SK-N-SH treated with all-trans-retinoic acid at 6 μM for 48 hours (cell line): ENCODE data around the gene HIKESHI.

Experiments
- ATAC-seq: fragments of 200-7000 bp; cut with Tn5 transposase; 3 replicates; pipeline ENCODE4 v1.9.1; 2020; ENCODE audit warnings: mild to moderate bottlenecking, moderate library complexity
- ARNTL ChIP-seq: fragments of 450-650 bp; formaldehyde crosslinking; IDR thresholded peaks from 2 replicates; pipeline ENCODE4 v1.5.0; 2020; ENCODE audit warnings: low read depth, mild to moderate bottlenecking, moderate library complexity, borderline replicate concordance
- ESRRG ChIP-seq: fragments of 250-450 bp; sonication (Bioruptor Pico); IDR thresholded peaks from 2 replicates; pipeline ENCODE4 v1.6.1; 2021; ENCODE audit warnings: mild to moderate bottlenecking
- GLIS3 ChIP-seq: fragments of 250-450 bp; sonication (Bioruptor Pico); IDR thresholded peaks from 2 replicates; pipeline ENCODE4 v1.5.0; 2020; ENCODE audit warnings: mild to moderate bottlenecking, moderate library complexity
- ISL1 ChIP-seq: fragments of 250-450 bp; sonication (Bioruptor Pico); IDR thresholded peaks from 2 replicates; pipeline ENCODE4 v2.1.2; 2022; ENCODE audit warnings: mild to moderate bottlenecking, moderate library complexity
- OSR1 ChIP-seq: fragments of 250-450 bp; sonication (Bioruptor Pico); IDR thresholded peaks from 2 replicates; pipeline ENCODE4 v1.8.0; 2022; ENCODE audit warnings: moderate library complexity, mild to moderate bottlenecking, inconsistent platforms
- PPARA ChIP-seq: fragments of 250-450 bp; sonication (Bioruptor Pico); IDR thresholded peaks from 2 replicates; pipeline ENCODE4 v1.5.0; 2020; ENCODE audit warnings: mild to moderate bottlenecking, borderline replicate concordance
- RARB ChIP-seq: fragments of 250-450 bp; sonication (Bioruptor Pico); IDR thresholded peaks from 2 replicates; pipeline ENCODE4 v1.8.0; 2021; ENCODE audit warnings: mild to moderate bottlenecking, moderate library complexity
- SNAI2 ChIP-seq: fragments of 250-450 bp; sonication (Bioruptor Pico); IDR thresholded peaks from 2 replicates; pipeline ENCODE4 v1.5.0; 2020; ENCODE audit warnings: mild to moderate bottlenecking, moderate library complexity
- TCF4 ChIP-seq: fragments of 250-450 bp; sonication (Bioruptor Pico); IDR thresholded peaks from 2 replicates; pipeline ENCODE4 v1.8.0; 2021; ENCODE audit warnings: mild to moderate bottlenecking, moderate library complexity, borderline replicate concordance
- ZC3H10 ChIP-seq: fragments of 250-450 bp; sonication (Bioruptor Pico); IDR thresholded peaks from 2 replicates; pipeline ENCODE4 v1.5.1; 2021; ENCODE audit warnings: mild to moderate bottlenecking, moderate library complexity
- ZFP3 ChIP-seq: fragments of 250-450 bp; sonication (Bioruptor Pico); IDR thresholded peaks from 2 replicates; pipeline ENCODE4 v1.5.0; 2020; ENCODE audit warnings: mild to moderate bottlenecking, moderate library complexity
- ZFP30 ChIP-seq: fragments of 450-650 bp; formaldehyde crosslinking; IDR thresholded peaks from 2 replicates; pipeline ENCODE4 v1.5.0; 2022; ENCODE audit warnings: mild to moderate bottlenecking, moderate library complexity
- ZNF565 ChIP-seq: fragments of 450-650 bp; formaldehyde crosslinking; conservative IDR thresholded peaks from 2 replicates; pipeline ENCODE4 v1.5.0; 2020; ENCODE audit warnings: low read depth, mild to moderate bottlenecking, moderate library complexity
- ZNF70 ChIP-seq: fragments of 450-650 bp; formaldehyde crosslinking; IDR thresholded peaks from 2 replicates; pipeline ENCODE4 v1.5.0; 2020; ENCODE audit warnings: mild to moderate bottlenecking, moderate library complexity
- ZNF8 ChIP-seq: fragments of 450-650 bp; formaldehyde crosslinking; IDR thresholded peaks from 2 replicates; pipeline ENCODE4 v1.5.0; 2020; ENCODE audit warnings: mild to moderate bottlenecking, moderate library complexity
- TF ChIP-seq, protein P1 (sequence below): fragments of 250-450 bp; sonication (Bioruptor Pico); IDR thresholded peaks from 2 replicates; pipeline ENCODE4 v1.5.1; 2021; ENCODE audit warnings: mild to moderate bottlenecking, moderate library complexity
- TF ChIP-seq, protein P2 (sequence below): fragments of 250-450 bp; sonication (Bioruptor Pico); IDR thresholded peaks from 2 replicates; pipeline ENCODE4 v1.5.1; 2020; ENCODE audit warnings: low read depth, mild to moderate bottlenecking, moderate library complexity
- TF ChIP-seq, protein P3 (sequence below): fragments of 250-450 bp; sonication (Bioruptor Pico); IDR thresholded peaks from 2 replicates; pipeline ENCODE4 v1.8.0; 2021; ENCODE audit warnings: low read depth, mild to moderate bottlenecking, moderate library complexity, borderline replicate concordance
- TF ChIP-seq, protein P4 (sequence below): fragments of 250-450 bp; sonication (Bioruptor Pico); IDR thresholded peaks from 2 replicates; pipeline ENCODE4 v1.5.0; 2020; ENCODE audit warnings: mild to moderate bottlenecking, moderate library complexity
- TF ChIP-seq, protein P5 (sequence below): fragments of 250-450 bp; sonication (Bioruptor Pico); IDR thresholded peaks from 2 replicates; pipeline ENCODE4 v1.8.0; 2020; ENCODE audit warnings: mild to moderate bottlenecking, moderate library complexity, borderline replicate concordance

The HIKESHI gene

DNA sequence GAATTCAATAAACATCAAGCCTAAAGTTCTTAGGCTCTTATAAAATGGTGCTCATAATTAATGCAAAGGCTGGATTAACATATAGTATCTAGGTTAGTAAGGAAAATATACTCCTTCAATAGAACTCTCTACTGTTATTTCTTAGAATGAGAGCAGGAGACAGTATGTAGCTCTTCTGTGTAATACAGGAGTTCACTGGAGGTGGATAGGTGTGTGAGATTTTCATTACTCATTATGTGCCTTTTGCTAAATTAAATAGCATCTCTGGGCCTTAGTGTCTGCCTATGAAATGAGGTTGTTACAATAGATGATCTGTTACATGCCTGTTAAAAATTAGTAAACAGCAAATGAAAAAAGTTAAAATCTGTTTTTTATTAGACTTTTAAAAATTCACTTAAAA, 36.8 kb upstream of the HIKESHI start (continued):
- TF ChIP-seq, protein P1, sequence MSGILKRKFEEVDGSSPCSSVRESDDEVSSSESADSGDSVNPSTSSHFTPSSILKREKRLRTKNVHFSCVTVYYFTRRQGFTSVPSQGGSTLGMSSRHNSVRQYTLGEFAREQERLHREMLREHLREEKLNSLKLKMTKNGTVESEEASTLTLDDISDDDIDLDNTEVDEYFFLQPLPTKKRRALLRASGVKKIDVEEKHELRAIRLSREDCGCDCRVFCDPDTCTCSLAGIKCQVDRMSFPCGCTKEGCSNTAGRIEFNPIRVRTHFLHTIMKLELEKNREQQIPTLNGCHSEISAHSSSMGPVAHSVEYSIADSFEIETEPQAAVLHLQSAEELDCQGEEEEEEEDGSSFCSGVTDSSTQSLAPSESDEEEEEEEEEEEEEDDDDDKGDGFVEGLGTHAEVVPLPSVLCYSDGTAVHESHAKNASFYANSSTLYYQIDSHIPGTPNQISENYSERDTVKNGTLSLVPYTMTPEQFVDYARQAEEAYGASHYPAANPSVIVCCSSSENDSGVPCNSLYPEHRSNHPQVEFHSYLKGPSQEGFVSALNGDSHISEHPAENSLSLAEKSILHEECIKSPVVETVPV: no peak
- no peak for TF ChIP-seq ZFP3
- TF ChIP-seq ZNF8 (CRISPR knock-in tag): no peak
- no peak for TF ChIP-seq ZFP30 (CRISPR knock-in tag)
- no peak for TF ChIP-seq OSR1 (CRISPR knock-in tag)
- TF ChIP-seq, protein P2, sequence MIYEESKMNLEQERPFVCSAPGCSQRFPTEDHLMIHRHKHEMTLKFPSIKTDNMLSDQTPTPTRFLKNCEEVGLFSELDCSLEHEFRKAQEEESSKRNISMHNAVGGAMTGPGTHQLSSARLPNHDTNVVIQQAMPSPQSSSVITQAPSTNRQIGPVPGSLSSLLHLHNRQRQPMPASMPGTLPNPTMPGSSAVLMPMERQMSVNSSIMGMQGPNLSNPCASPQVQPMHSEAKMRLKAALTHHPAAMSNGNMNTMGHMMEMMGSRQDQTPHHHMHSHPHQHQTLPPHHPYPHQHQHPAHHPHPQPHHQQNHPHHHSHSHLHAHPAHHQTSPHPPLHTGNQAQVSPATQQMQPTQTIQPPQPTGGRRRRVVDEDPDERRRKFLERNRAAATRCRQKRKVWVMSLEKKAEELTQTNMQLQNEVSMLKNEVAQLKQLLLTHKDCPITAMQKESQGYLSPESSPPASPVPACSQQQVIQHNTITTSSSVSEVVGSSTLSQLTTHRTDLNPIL (CRISPR knock-in tag): no peak
- TF ChIP-seq GLIS3 (CRISPR knock-in tag): no peak
- TF ChIP-seq RARB (CRISPR knock-in tag): no peak

DNA sequence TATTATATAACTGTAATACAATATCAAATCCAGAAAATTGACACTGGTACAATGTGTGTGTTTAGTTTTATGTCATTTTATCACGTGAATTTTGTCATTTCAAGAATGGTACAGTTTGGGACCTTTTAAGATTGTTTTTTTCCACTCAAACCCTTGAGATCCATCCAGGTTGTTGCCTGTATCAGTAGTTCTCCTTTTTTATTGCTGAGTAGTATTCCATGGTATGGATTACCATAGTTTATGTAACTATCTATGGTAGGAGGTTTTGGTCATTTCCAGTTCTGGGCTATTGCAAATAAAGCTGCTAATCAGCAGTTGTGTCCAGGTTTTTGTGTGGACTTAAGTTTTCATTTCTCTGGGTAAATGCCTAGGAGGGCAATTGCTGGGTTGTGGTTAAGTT, 32.4 kb upstream of the HIKESHI start:
- no peak for ATAC-seq
- TF ChIP-seq PPARA (CRISPR knock-in tag) (no peak), GLIS3 (CRISPR knock-in tag) (no peak), TCF4 (CRISPR knock-in tag) (no peak), ZNF8 (CRISPR knock-in tag) (no peak), ISL1 (CRISPR knock-in tag) (no peak)

DNA sequence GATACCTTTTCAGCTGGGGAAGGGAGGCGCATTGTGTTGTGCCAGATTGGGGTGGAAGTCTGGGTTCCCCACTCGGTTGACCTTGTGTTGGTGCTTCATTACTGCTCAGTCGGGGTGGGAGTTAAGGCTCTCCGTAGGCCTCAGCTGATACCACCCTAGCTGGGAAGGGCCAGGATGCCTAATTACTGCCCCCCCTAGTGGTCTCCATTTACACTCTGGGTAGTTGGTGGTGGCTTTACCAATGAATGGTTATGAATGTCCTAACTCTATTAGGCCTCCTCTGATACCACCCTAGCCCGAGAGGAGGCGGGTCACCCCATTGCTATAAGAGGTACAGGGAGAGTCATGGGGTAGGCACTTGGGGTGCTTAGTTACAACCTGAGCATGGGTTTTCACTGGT, 27.5 kb upstream of the HIKESHI start:
- no peak for TF ChIP-seq ISL1 (CRISPR knock-in tag)
- TF ChIP-seq, all 23 proteins: peak for 0
- no peak for ATAC-seq

DNA sequence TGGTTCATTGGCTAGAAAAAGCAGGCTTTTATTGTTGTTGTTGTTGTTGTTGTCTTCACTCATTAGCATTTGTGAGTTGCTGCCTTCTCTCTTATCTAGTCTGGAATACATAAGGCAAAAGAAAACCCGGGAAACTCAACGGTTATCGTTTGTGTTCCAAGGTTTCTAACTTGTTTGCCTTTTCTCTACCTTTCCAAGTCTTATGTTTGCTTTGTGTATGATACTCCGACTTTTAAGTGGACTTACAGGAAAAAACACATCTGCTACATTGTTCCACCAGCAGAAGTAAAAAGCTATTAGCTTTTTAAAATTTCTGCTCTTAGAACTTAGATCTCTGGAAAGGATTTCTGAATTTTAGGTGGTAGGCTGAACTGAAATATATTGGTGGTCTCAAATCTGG, 27.0 kb upstream of the HIKESHI start:
- TF ChIP-seq SNAI2 (no peak), ESRRG (CRISPR knock-in tag) (no peak), GLIS3 (CRISPR knock-in tag) (no peak), OSR1 (CRISPR knock-in tag) (no peak), ARNTL (CRISPR knock-in tag) (no peak), ZC3H10 (CRISPR knock-in tag) (no peak), ZNF70 (CRISPR knock-in tag) (no peak), PPARA (CRISPR knock-in tag) (no peak)
- TF ChIP-seq, protein P3, sequence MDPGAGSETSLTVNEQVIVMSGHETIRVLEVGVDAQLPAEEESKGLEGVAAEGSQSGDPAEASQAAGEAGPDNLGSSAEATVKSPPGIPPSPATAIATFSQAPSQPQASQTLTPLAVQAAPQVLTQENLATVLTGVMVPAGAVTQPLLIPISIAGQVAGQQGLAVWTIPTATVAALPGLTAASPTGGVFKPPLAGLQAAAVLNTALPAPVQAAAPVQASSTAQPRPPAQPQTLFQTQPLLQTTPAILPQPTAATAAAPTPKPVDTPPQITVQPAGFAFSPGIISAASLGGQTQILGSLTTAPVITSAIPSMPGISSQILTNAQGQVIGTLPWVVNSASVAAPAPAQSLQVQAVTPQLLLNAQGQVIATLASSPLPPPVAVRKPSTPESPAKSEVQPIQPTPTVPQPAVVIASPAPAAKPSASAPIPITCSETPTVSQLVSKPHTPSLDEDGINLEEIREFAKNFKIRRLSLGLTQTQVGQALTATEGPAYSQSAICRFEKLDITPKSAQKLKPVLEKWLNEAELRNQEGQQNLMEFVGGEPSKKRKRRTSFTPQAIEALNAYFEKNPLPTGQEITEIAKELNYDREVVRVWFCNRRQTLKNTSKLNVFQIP (CRISPR knock-in tag): no peak
- ATAC-seq: no peak

DNA sequence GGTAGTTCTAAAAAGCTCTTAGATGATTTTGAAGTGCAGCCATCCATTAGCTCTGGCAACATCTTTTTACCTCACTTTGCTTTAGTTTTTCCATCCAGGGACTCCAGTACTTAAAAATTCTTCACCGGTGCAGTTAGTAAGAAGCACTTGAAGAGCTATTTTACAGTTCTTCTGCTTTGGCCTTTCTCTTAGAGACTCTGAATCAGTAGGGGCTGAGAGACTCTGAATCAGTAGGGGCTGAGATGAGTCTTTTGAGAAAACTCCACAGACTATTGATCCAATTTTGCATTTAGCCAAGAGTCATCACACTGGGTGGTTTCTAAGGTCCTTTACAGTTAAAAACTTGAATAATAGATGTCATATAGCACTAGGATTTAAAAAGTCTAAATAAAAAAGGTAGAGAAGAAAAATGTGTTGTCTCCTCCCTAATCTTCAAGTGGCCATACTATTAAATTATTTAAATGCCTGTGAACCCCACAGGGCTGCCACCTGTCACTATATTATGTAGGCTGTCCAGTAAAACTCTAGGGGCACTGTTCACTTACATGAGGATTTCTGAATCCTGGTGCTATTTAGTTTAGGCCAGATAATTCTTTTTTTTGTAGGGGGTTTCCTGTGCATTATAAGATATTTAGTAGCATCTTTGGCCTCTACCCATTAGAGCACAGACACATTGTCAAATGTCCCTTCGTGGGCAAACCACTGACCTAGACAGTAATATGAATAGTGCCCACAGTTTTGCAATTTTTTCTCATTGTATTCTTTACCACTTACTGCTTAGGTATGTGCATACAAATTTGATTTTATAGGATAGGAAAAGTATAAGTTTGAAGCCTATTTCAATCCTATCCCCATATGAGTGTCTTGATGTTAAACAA, 26.3 kb upstream of the HIKESHI start:
- no peak for ATAC-seq
- TF ChIP-seq, protein P4, sequence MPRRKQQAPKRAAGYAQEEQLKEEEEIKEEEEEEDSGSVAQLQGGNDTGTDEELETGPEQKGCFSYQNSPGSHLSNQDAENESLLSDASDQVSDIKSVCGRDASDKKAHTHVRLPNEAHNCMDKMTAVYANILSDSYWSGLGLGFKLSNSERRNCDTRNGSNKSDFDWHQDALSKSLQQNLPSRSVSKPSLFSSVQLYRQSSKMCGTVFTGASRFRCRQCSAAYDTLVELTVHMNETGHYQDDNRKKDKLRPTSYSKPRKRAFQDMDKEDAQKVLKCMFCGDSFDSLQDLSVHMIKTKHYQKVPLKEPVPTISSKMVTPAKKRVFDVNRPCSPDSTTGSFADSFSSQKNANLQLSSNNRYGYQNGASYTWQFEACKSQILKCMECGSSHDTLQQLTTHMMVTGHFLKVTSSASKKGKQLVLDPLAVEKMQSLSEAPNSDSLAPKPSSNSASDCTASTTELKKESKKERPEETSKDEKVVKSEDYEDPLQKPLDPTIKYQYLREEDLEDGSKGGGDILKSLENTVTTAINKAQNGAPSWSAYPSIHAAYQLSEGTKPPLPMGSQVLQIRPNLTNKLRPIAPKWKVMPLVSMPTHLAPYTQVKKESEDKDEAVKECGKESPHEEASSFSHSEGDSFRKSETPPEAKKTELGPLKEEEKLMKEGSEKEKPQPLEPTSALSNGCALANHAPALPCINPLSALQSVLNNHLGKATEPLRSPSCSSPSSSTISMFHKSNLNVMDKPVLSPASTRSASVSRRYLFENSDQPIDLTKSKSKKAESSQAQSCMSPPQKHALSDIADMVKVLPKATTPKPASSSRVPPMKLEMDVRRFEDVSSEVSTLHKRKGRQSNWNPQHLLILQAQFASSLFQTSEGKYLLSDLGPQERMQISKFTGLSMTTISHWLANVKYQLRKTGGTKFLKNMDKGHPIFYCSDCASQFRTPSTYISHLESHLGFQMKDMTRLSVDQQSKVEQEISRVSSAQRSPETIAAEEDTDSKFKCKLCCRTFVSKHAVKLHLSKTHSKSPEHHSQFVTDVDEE (CRISPR knock-in tag): no peak
- TF ChIP-seq, protein P3 (CRISPR knock-in tag): no peak
- TF ChIP-seq, protein P5, sequence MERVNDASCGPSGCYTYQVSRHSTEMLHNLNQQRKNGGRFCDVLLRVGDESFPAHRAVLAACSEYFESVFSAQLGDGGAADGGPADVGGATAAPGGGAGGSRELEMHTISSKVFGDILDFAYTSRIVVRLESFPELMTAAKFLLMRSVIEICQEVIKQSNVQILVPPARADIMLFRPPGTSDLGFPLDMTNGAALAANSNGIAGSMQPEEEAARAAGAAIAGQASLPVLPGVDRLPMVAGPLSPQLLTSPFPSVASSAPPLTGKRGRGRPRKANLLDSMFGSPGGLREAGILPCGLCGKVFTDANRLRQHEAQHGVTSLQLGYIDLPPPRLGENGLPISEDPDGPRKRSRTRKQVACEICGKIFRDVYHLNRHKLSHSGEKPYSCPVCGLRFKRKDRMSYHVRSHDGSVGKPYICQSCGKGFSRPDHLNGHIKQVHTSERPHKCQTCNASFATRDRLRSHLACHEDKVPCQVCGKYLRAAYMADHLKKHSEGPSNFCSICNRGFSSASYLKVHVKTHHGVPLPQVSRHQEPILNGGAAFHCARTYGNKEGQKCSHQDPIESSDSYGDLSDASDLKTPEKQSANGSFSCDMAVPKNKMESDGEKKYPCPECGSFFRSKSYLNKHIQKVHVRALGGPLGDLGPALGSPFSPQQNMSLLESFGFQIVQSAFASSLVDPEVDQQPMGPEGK: no peak
- TF ChIP-seq ZNF565: no peak
- no peak for TF ChIP-seq PPARA (CRISPR knock-in tag)
- no peak for TF ChIP-seq ISL1 (CRISPR knock-in tag)
- TF ChIP-seq, protein P2 (CRISPR knock-in tag): no peak
